RWPE1 (cell line): ENCODE data around the gene CSF2.
A peak's percentile ranks its signal among the peaks of the same experiment; 100 is the strongest.

Source experiments
- CTCF ChIA-PET: fragments of 350-600 bp; sonication (Branson Sonifier 250); formaldehyde crosslinking; extraction: SDS; loops from one replicate; lab custom pipeline; 2021; lab: Yijun Ruan, JAX
- POLR2A ChIA-PET: fragments of 400-600 bp; formaldehyde crosslinking; extraction: SDS; loops from one replicate; lab custom pipeline; 2020; ENCODE audit warnings: antibody characterized with exemption; ENCODE audit not compliant: low non-redundant PET; lab: Yijun Ruan, JAX
- DNase-seq: peaks from one replicate; pipeline ENCODE4 v3.0.0; 2012; ENCODE audit warnings: low spot score
- H3K27ac ChIP-seq: fragments of 450-650 bp; 2 replicates; pipeline ENCODE4 v1.5.1; 2017
- TF ChIP-seq, protein P1 (sequence below): fragments of 450-650 bp; conservative IDR thresholded peaks from 2 replicates; pipeline ENCODE4 v1.5.1; 2017; ENCODE audit warnings: low read depth, mild to moderate bottlenecking

CSF2 gene

DNA sequence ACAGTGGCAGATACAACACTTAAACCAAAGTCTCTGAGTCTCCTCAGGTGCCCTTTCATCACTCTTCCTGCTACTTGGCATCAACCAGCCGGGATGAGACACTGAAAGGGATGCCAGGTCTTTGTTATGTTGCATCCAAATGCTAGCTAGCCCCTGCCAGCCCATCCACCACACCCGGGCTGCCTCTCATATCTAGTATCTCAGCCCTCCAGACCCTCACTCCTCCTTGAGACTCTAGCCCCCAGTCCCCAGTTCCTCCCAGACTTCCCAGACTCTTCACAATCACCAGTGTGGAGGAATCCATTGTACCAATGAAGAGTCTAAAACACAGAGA is 21.5 kb downstream of the CSF2 start:
- ChIA-PET POLR2A (no interaction called here), CTCF (interaction anchor here (0.6 to 1.0 kb wide), 5 partner anchors 8 to 1901 kb away, joined by 3 to 4 read pairs (median 3); no protein-coding TSS in a partner anchor)
- H3K27ac ChIP-seq, result peak overlapping the region; percentile 78
- DNase-seq, result no peak
- TF ChIP-seq, protein P1, sequence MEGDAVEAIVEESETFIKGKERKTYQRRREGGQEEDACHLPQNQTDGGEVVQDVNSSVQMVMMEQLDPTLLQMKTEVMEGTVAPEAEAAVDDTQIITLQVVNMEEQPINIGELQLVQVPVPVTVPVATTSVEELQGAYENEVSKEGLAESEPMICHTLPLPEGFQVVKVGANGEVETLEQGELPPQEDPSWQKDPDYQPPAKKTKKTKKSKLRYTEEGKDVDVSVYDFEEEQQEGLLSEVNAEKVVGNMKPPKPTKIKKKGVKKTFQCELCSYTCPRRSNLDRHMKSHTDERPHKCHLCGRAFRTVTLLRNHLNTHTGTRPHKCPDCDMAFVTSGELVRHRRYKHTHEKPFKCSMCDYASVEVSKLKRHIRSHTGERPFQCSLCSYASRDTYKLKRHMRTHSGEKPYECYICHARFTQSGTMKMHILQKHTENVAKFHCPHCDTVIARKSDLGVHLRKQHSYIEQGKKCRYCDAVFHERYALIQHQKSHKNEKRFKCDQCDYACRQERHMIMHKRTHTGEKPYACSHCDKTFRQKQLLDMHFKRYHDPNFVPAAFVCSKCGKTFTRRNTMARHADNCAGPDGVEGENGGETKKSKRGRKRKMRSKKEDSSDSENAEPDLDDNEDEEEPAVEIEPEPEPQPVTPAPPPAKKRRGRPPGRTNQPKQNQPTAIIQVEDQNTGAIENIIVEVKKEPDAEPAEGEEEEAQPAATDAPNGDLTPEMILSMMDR, result no peak

DNA sequence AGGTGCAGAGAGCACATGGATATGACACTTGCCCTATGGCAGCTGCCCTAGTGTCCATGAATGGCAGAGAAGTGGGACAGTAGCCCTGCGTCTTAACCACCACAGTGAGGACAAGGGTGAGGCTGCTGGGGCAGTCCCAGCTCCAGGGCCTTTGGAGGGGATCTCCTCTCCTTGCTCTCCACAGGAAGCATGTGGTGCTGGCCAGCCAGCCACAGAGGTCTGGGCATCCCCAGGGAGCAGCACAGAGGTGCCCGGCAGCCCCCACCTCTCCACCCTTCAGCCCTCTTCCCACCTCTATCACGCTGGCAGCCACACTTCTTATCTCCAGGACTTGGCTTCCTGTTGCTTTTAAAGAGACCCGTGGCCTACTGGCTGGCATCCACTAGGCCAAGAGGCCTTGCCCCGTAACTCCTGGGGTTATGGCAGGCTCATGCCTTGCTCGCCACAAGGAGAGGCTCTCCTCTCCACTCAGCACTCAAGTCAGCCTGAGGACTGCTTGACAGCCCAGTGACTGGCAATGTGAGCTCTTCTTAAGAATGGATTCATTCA is 21.9 kb downstream of the CSF2 start:
- POLR2A ChIA-PET, result no interaction called here
- TF ChIP-seq, protein P1, result no peak
- no peak for DNase-seq
- CTCF ChIA-PET, result interaction anchor here (0.6 to 1.0 kb wide), 6 partner anchors 8 to 1901 kb away, joined by 3 to 8 read pairs (median 4); no protein-coding TSS in a partner anchor
- peak overlapping the region; percentile 78 for H3K27ac ChIP-seq

DNA sequence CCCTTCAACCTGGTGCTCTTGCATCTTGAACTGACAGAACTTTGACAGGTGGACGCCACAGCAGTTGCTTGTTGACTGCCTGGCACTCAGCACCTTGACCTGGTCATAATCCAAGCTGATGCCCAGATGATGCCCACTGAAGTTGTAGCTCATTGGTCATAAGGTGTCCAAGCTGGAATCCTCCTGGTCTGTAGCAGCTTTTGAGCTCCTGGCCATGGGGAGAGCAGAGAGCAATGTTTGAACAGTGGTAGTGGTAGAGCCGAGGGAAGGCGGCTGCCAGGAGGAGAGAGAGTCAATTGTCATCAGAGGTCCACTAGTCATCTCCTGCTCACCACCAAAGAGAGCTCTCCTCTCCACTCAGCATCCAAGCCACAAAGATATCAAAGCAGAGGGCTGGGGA is 23.3 kb downstream of the CSF2 start:
- POLR2A ChIA-PET, result interaction anchor here (0.6 kb wide), 1 partner anchor 548 kb away, joined by 3 read pairs; no protein-coding TSS in a partner anchor
- no peak for DNase-seq
- CTCF ChIA-PET, result no interaction called here
- H3K27ac ChIP-seq, result no peak overlapping the region
- TF ChIP-seq, protein P1, result no peak

DNA sequence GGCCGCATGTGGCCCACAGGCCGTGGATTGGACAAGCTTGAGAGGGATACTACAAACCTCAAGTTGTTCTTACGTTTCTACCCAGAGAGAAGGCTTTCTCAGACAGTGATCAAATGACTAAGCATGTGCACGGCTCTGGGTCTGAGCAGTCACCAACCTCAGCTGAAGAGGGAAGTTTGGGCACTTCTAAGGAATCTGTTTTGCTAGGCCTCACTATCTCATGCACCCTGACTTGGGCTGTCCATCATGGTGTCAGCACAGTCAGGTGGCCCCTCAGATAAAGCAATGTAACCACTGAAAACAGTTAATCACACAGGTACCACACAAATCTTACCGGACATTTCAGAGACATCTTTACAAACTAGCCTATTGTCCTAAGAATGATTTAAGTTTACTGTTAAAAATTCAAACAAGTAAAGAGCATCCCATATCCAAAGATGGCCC is 24.6 kb downstream of the CSF2 start:
- no peak overlapping the region for H3K27ac ChIP-seq
- TF ChIP-seq, protein P1, result no peak
- POLR2A ChIA-PET, result no interaction called here
- CTCF ChIA-PET, result no interaction called here
- no peak for DNase-seq

DNA sequence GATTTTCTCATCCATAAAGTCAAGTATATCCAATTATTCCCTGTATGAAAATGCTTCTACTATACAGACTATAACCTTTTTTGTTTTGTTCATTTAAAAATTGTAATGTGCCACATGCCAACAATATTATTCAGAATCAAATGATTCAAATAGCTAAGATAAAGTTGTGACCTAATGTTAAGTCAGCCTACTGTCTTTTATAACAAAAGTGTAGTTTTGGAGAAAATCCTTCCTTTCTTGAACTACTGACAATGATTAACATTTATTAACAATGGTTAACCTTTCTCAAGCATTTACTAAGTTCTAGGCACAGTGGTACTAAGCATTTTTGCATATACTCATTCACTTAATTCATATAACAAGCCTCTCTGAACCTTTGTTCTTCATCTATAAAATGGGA is 25.0 kb downstream of the CSF2 start:
- POLR2A ChIA-PET, result no interaction called here
- H3K27ac ChIP-seq, result no peak overlapping the region
- CTCF ChIA-PET, result no interaction called here
- DNase-seq, result no peak
- TF ChIP-seq, protein P1, result no peak

DNA sequence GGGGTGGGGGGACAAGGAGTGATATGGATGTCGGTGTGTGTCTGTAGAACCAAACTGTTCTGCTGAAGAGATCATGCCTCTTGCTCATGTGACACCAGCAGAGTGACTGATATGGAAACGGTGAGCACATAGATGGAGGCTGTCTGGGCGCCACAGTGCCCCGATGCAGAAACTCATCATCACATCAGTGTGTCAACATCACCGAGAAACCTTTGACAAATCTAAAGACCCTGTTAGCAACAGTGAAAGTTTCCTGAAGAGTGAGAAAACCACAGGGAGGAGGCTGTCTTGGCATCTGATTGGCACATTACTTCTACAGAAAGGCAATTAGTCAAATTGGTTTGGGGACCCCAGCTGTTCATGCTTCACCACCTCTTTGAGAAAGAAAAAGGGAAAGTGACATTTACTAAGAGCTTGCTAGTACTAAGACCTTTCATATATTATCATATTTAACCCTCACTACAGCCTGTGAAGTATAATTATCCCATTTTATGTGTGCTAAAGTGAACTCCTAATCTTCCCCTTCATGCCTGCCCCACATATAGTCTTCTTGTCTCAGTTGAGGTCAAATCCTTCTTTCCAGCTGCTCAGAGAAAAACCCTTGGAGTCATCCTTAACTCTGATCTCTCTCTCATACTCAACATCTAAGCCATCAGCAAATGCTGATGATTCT is 25.6 kb downstream of the CSF2 start:
- ChIA-PET CTCF (no interaction called here), POLR2A (no interaction called here)
- no peak overlapping the region for H3K27ac ChIP-seq
- no peak for DNase-seq
- TF ChIP-seq, protein P1, result no peak
